Measurements from ENCODE around the gene CD53. TPM values are rescaled to one million over a fixed set of nuclear protein-coding genes. Genes with fewer than 3 reads are reported as not detected.

CD53 gene
- total RNA-seq, 2 donors from 2014 or later = 4.9 to 16.6 TPM

- DNase-seq = no peak
- peaks cover 0 to 10% (median 0%) of the 10 kb centered on the region in 3 donors for H3K9me3 ChIP-seq
- intact Hi-C loops (cut with DNase I) = no loop called here
- H3K27ac ChIP-seq = no peak overlapping the region
- WGBS, 2 donors = 38 to 80% methylated on average over 1 of the region's 1 CpG
- ATAC-seq = no peak
- no peak overlapping the region for H3K4me3 ChIP-seq
- TF ChIP-seq CTCF (IDR thresholded peaks at IDR 0.05) (no peak), POLR2A (IDR thresholded peaks at IDR 0.05) (no peak)
- H3K27me3 ChIP-seq = no peaks in the 10 kb centered on the region
- no peaks in the 10 kb centered on the region for H3K4me1 ChIP-seq
- H3K36me3 ChIP-seq (replicated peaks in 1 of 2; ENCODE audit: insufficient read depth in 1 of 2, low read depth in 2 of 2) = no peaks in the 10 kb centered on the region
Observed at GRCh38 chr1:110936567-110936966, 63.6 kb downstream of the CD53 start.

GRCh38 chr1:110944806-110945205 is 71.9 kb downstream of the CD53 start:
- DNase-seq = no peak
- no peak for TF ChIP-seq POLR2A (IDR thresholded peaks at IDR 0.05)
- TF ChIP-seq CTCF (IDR thresholded peaks at IDR 0.05) = no peak
- H3K36me3 ChIP-seq (replicated peaks in 1 of 2; ENCODE audit: insufficient read depth in 1 of 2, low read depth in 2 of 2) = peaks cover 0 to 4% of the 10 kb centered on the region in 2 donors
- no peak for ATAC-seq
- 56 to 57% methylated on average over 3 of the region's 3 CpGs for WGBS, 2 donors
- no peak overlapping the region for H3K4me3 ChIP-seq
- no peak overlapping the region for H3K27ac ChIP-seq
- H3K9me3 ChIP-seq = no peaks in the 10 kb centered on the region
- H3K27me3 ChIP-seq = no peaks in the 10 kb centered on the region
- intact Hi-C loops (cut with DNase I) = no loop called here
- no peaks in the 10 kb centered on the region for H3K4me1 ChIP-seq

GRCh38 chr1:110945626-110946025 is 72.7 kb downstream of the CD53 start:
- Histone ChIP-seq H3K27me3 (no peaks in the 10 kb centered on the region), H3K9me3 (no peaks in the 10 kb centered on the region), H3K4me1 (no peaks in the 10 kb centered on the region), H3K36me3 (replicated peaks in 1 of 2; ENCODE audit: insufficient read depth in 1 of 2, low read depth in 2 of 2) (peaks cover 0 to 4% of the 10 kb centered on the region in 2 donors), H3K27ac (no peak overlapping the region), H3K4me3 (no peak overlapping the region)
- WGBS, 2 donors = 95 to 100% methylated on average over 2 of the region's 2 CpGs
- ATAC-seq (no peak), DNase-seq (no peak)
- intact Hi-C loops (cut with DNase I) = no loop called here
- TF ChIP-seq CTCF (IDR thresholded peaks at IDR 0.05) = no peak
- TF ChIP-seq POLR2A (IDR thresholded peaks at IDR 0.05) = no peak

- Histone ChIP-seq H3K27ac (no peak overlapping the region), H3K4me1 (no peaks in the 10 kb centered on the region), H3K36me3 (replicated peaks in 1 of 2; ENCODE audit: insufficient read depth in 1 of 2, low read depth in 2 of 2) (peaks cover 0 to 4% of the 10 kb centered on the region in 2 donors), H3K4me3 (no peak overlapping the region), H3K9me3 (no peaks in the 10 kb centered on the region), H3K27me3 (no peaks in the 10 kb centered on the region)
- no peak for ATAC-seq
- no peak for TF ChIP-seq POLR2A (IDR thresholded peaks at IDR 0.05)
- TF ChIP-seq CTCF (IDR thresholded peaks at IDR 0.05) = no peak
- intact Hi-C loops (cut with DNase I) = no loop called here
- DNase-seq = no peak
- WGBS, 2 donors = 90 to 97% methylated on average over 10 of the region's 10 CpGs
Observed at GRCh38 chr1:110948038-110948810, 75.3 kb downstream of the CD53 start.

Other genes with a start within 250 kb of the CD53 start
- gene KCNA3, start 198.2 kb upstream of the CD53 start, total RNA-seq = 1 to 10 TPM; 1.3 to 2.3 TPM
- gene LRIF1, start 90.8 kb downstream of the CD53 start, total RNA-seq = 1 to 10 TPM; 3.6 to 9.9 TPM

Data from body of pancreas (tissue), 4 donors.